KBM-7 (cell line): Measurements from ENCODE around the gene CFAP206.
"Not testable (repeated sequence)": the region's sequence is repeated elsewhere in the genome, so short reads cannot be mapped to it uniquely, and the experiment has no call there.

ENCODE experiments used
- DNase-seq: peaks from one replicate; pipeline ENCODE4 v3.0.0-alpha.2; 2015
- in situ Hi-C: fragments of 300-500 bp; cut with MboI; formaldehyde crosslinking; loops from 2 replicates; pipeline ENCODE4 v1.14.3; 2020; ENCODE audit warnings: low sequenced_read_pairs, low pct_unique_long_range_greater_than_20kb, mixed read lengths

Gene CFAP206

GRCh38 chr6:87419266-87419665, 11.5 kb downstream of the CFAP206 start:
- DNase-seq = no peak
- in situ Hi-C loops = no loop called here

DNA sequence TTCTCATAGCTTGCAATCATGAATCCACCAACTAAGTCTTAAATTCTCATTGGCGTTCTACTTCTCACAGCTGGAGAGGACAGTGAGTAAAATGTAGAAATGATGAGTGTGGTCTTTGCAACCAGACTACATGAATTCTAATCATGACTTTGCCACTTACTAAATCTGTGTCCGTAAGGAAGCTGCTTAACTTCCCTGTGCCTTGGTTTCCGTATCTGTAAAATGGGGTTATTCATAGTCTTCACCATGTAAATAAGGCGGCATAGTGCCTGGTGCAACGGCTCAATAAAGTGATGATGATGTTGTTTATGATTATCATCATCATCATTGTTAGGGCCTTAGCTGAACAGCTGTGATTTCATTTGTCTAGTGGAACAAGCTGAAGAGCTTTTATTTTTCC, 12.6 kb downstream of the CFAP206 start:
- DNase-seq = no peak
- in situ Hi-C loops = no loop called here

- no peak for DNase-seq
- in situ Hi-C loops = no loop called here
These were observed 13.8 kb downstream of the CFAP206 start for GRCh38 chr6:87421576-87421975.

GRCh38 chr6:87426789-87427188, 19.0 kb downstream of the CFAP206 start:
- in situ Hi-C loops = no loop called here

GRCh38 chr6:87430499-87430898, 22.7 kb downstream of the CFAP206 start:
- in situ Hi-C loops = no loop called here
- DNase-seq = no peak

More at GRCh38 chr6:87426789-87427188, 19.0 kb downstream of the CFAP206 start:
- DNase-seq = no peak

DNA sequence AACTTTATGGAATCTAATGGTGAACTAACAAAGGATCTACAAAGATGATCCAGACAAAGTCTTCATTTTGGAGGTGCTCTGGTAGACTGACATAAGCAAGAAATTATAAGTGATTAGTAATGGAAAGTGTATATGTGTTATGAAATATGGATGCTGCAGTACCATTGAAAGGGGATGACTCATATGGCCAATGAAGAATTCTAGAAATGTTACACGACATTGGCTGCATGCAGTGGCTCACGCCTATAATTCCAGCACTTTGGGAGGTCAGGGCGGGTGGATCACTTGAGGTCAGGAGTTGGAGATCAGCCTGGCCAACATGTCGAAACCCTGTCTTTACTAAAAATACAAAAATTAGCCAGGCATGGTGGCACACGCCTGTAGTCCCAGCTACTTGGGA, 23.5 kb downstream of the CFAP206 start:
- in situ Hi-C loops = no loop called here
- no peak for DNase-seq

GRCh38 chr6:87436435-87436834, 28.7 kb downstream of the CFAP206 start:
- peak; percentile 84 for DNase-seq
- in situ Hi-C loops = no loop called here

DNA sequence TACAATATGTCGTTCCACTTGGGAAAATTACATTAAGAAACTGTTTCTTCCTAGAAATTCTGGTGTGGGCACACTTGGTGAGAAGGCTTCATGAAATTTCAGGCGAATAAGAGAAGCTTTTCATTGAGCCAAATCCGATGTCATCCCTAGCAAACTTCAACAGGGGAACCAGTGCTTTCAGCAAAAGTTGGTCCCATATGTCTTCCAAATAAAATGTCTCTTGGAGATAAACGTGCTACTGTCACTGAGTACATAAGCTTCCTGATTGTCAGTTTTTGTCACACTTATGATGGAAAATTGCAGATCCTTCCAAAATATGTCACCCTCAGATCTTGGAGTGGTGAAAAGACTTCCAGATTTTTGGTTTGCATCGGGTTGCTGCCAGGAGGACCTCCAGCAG, 33.9 kb downstream of the CFAP206 start:
- in situ Hi-C loops = no loop called here

DNA sequence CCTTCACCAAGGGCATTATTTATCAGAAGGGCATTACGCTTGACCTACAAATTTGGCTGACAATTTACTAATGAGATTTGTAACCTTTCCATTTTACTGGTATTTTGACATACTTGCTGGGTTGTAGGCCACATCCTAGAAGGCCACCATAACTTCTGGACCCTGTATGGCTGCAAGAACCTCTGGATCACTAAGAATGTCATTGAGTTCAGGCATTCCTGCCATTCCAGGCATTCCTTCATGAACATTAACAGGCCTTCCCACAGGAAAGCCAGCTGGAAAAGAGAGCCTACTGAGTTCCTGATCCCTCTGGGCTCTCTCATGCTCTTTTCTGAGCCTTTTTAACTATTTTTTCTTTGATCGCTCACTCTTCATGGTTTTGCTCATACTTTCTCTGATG, 36.6 kb downstream of the CFAP206 start:
- in situ Hi-C loops = no loop called here
- no peak for DNase-seq

More for the DNA sequence above, 33.9 kb downstream of the CFAP206 start:
- no peak for DNase-seq

DNA sequence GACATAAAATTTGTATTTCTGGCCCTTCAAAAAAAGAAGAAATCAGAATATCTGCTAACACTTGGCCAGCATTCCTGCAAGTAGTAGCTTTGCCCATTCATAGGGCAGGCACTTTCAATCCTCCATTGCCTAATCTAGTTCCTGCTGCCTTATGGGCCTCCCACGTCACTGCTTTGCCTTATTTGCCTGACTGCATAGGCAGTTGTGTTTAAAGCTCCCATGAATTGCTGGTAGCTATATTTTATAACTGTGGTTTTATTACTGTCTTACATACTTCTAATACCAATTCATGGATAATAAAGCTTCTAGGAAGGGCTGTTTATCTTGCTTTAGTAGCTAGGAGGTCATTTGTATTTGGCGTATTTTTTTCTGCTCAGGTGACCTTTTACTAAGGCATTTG, 57.3 kb downstream of the CFAP206 start:
- DNase-seq = no peak
- in situ Hi-C loops = no loop called here

- peak; percentile 87 for DNase-seq
- in situ Hi-C loops = no loop called here
These were observed 65.0 kb downstream of the CFAP206 start, which contains the start of gene SLC35A1 for GRCh38 chr6:87472525-87473418. Gene SLC35A1, plus strand, starts transcription at chr6:87472974. Its CDS starts 30 bp downstream, at chr6:87473004.

GRCh38 chr6:87473419-87473903, 65.7 kb downstream of the CFAP206 start:
- in situ Hi-C loops = no loop called here
- no peak for DNase-seq

GRCh38 chr6:87481931-87482330, 74.2 kb downstream of the CFAP206 start:
- in situ Hi-C loops = no loop called here
- peak; percentile 11 for DNase-seq

- in situ Hi-C loops = no loop called here
- DNase-seq = peak; percentile 25
These were observed 74.6 kb downstream of the CFAP206 start for GRCh38 chr6:87482366-87482765.

GRCh38 chr6:87483929-87484328, 76.2 kb downstream of the CFAP206 start:
- in situ Hi-C loops = no loop called here
- peak; percentile 26 for DNase-seq

DNA sequence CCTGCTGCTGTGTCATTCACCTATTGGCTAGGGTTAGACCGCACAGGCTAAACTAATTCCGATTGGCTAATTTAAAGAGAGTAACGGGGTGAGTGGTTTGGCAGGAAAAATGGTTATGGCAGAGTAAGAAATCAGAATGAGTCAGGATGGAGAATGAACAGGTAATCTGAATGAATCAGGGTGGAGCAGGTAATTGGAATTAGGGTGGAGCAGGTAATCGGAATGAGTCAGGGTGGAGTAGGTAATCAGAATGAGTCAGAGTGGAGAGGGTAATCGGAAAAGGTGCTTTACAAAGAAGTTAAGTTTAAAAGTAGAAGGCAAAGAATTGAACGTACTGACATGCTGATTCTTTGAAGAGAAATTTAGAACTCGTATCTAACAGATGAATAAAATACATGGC, 76.7 kb downstream of the CFAP206 start:
- no peak for DNase-seq
- in situ Hi-C loops = no loop called here

DNA sequence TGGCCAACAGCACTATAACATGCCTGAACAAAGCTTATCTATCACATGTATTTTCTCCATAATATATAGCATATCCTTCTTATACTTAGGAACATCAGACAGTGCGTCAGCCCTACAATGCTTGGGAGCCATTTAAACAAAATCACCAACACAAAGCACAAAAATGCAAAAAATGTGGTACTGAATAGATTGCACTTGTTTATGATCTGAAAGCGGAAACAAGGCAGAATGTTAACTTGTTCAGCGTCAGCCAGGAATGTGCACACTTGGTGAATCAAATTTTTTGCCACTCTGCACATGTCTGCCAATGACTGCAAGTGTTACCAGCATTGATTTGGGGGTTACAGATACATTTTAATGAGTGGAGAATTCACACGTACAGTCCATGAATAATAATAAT, 79.8 kb downstream of the CFAP206 start:
- DNase-seq = no peak
- in situ Hi-C loops = no loop called here

DNA sequence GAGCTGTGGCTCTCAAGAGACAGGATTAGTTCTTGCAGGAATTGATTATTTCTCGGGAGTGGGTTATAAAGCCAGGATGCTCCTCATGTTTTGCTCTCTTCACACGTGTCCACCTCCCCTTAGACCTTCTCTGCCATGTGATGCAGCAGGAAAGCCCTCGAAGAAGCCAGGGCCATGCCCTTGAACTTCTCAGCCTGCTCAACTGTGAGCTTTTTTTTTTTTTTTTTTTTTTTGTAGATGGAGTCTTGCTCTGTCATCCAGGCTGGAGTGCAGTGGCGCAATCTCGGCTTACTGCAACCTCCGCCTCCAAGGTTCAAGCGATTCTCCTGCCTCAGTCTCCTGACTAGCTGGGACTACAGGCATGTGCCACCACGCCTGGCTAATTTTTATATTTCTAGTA, 81.6 kb downstream of the CFAP206 start:
- in situ Hi-C loops, DNase-seq: not testable (repeated sequence)

GRCh38 chr6:87494761-87495422, 87.1 kb downstream of the CFAP206 start:
- in situ Hi-C loops = no loop called here
- no peak for DNase-seq

DNA sequence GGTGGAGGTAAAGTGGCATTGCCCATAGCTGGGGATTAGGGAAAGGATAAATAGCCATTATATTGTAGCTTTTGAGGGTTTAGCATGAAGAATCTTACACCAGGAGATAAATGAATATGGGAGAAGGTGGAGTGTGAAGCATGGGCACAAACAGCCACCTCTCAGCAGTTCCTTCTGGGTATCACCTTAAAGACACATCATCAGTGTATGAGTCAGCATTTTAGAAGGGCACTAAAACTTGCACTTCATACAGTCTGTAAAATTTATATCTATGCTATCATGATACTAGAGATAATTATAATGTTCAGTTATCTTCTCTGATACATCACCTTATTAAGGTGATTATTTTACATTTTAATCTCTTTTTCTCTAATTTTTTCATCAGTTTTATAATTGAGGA, 90.3 kb downstream of the CFAP206 start:
- no peak for DNase-seq
- in situ Hi-C loops = no loop called here
